ENCODE measurements around the gene TIGD7. TPM values are rescaled to one million over a fixed set of nuclear protein-coding genes. Genes with fewer than 3 reads are reported as not detected.

The TIGD7 gene
- total and polyA plus RNA-seq, 10 donors, result 3.6 to 12.0 (median 7.2) TPM

DNA sequence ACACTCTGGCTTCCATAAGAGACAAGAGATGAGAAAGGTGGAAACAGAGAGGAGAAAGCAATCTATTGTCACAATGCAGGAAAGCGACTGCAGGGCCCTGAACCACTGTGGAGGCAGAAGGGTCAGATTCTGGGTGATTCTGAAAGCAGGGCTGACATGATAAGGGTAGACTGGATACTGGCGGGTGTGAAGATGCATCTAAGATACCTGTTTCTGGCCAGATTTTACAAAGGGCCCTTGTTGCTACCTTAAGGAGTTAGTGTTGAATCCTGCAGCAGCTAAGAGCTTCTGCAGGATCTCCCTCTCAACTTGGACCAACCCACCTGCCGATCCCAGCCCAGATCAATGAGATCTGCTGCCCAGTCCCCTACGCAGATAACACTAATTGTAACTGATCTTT is 42.7 kb downstream of the TIGD7 start:
- DNase-seq, result no peak
- peaks cover 0 to 10% (median 0%) of the 10 kb centered on the region in 7 donors for H3K27me3 ChIP-seq (replicated peaks in 1 of 7)
- peaks cover 9 to 71% (median 36%) of the 10 kb centered on the region in 6 donors for H3K4me1 ChIP-seq
- peaks cover 0 to 13% (median 0%) of the 10 kb centered on the region in 8 donors for H3K9me3 ChIP-seq
- 95 to 97% (median 96%) methylated on average over 4 of the region's 4 CpGs for WGBS, 5 donors
- intact Hi-C loops (cut with DNase I; ENCODE audit: low total_unique reads), result no loop called here
- H3K36me3 ChIP-seq, result peaks cover 0 to 27% (median 3%) of the 10 kb centered on the region in 6 donors
- TF ChIP-seq POLR2A (IDR thresholded peaks at IDR 0.05) (no peak), POLR2AphosphoS5 (IDR thresholded peaks at IDR 0.05) (no peak)
- TF ChIP-seq, protein P1, sequence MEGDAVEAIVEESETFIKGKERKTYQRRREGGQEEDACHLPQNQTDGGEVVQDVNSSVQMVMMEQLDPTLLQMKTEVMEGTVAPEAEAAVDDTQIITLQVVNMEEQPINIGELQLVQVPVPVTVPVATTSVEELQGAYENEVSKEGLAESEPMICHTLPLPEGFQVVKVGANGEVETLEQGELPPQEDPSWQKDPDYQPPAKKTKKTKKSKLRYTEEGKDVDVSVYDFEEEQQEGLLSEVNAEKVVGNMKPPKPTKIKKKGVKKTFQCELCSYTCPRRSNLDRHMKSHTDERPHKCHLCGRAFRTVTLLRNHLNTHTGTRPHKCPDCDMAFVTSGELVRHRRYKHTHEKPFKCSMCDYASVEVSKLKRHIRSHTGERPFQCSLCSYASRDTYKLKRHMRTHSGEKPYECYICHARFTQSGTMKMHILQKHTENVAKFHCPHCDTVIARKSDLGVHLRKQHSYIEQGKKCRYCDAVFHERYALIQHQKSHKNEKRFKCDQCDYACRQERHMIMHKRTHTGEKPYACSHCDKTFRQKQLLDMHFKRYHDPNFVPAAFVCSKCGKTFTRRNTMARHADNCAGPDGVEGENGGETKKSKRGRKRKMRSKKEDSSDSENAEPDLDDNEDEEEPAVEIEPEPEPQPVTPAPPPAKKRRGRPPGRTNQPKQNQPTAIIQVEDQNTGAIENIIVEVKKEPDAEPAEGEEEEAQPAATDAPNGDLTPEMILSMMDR (IDR thresholded peaks at IDR 0.05 in 8 of 11, conservative IDR thresholded peaks at IDR 0.05 in 3 of 11), result no peak
- H3K27ac ChIP-seq, result peak overlapping the region; percentile 96 to 100 (median 99)
- H3K4me3 ChIP-seq, result peak overlapping the region in 1 of 8 donors; percentile 91

DNA sequence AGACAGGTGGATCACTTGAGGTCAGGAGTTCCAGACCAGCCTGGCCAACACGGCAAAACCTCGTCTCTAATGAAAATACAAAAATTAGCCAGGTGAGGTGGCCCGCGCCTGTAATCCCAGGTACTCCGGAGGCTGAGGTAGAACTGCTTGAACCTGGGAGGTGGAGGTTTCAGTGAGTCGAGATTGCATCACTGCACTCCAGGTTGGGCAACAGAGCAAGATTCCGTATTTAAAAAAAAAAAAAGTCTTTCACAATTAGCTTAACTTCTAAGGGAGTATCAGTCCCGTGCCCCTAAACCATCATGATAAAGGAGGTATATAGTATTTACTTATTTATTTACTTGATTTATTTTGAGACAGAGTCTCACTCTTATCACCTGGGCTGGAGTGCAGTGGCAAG is 45.4 kb downstream of the TIGD7 start:
- intact Hi-C loops (cut with DNase I; ENCODE audit: low total_unique reads), result no loop called here
- H3K9me3 ChIP-seq, result no peaks in the 10 kb centered on the region

DNA sequence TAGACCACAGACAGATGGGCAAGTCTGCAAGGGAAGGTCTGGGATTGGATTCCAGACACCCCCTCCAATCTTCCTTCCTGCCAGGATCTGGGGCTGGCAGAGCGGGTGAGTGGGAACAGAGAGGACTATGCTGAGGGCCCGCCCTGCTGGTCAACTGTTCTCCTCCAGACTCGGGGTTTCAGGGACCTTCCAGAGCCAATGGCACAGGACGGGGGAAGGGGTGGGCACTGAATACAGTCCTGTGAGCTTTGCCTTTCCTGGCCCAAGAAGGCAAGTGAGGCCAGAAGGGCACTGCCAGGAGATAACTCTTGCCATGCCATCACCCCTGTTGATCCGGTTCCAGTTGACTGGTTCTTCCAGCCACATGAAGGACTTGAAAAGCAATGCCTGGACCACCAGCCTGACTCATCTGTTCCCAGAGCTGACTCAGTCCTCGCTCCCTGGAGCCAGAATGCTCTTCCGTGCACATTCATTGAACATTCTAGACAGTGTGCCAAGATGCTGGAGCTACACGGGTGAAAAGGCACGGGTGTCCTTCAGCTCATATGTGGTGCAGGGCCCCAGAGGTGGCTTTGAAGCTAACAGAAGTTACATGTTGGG is 48.3 kb downstream of the TIGD7 start:
- H3K4me1 ChIP-seq, result peaks cover 0 to 70% (median 0%) of the 10 kb centered on the region in 6 donors
- peak overlapping the region in 7 of 8 donors; percentile 71 to 96 (median 86) for H3K27ac ChIP-seq
- no peaks in the 10 kb centered on the region for H3K9me3 ChIP-seq
- peaks cover 0 to 30% (median 0%) of the 10 kb centered on the region in 6 donors for H3K36me3 ChIP-seq
- no peak for DNase-seq
- WGBS, 5 donors, result 77 to 83% (median 79%) methylated on average over 9 of the region's 9 CpGs
- TF ChIP-seq POLR2A (IDR thresholded peaks at IDR 0.05) (no peak), POLR2AphosphoS5 (IDR thresholded peaks at IDR 0.05) (no peak)
- TF ChIP-seq, protein P1 (IDR thresholded peaks at IDR 0.05 in 8 of 11, conservative IDR thresholded peaks at IDR 0.05 in 3 of 11), result no peak
- H3K4me3 ChIP-seq, result peak overlapping the region in 3 of 8 donors; percentile 42 to 60 (median 48)
- intact Hi-C loops (cut with DNase I; ENCODE audit: low total_unique reads), result no loop called here
- H3K27me3 ChIP-seq (replicated peaks in 1 of 7), result peaks cover 0 to 36% (median 0%) of the 10 kb centered on the region in 7 donors

More for the DNA sequence above, 45.4 kb downstream of the TIGD7 start:
- H3K4me3 ChIP-seq, result peak overlapping the region in 1 of 8 donors; percentile 60
- peak overlapping the region in 7 of 8 donors; percentile 71 to 96 (median 86) for H3K27ac ChIP-seq
- TF ChIP-seq POLR2A (IDR thresholded peaks at IDR 0.05), result no peak
- no peak for TF ChIP-seq POLR2AphosphoS5 (IDR thresholded peaks at IDR 0.05)
- TF ChIP-seq, protein P1 (IDR thresholded peaks at IDR 0.05 in 8 of 11, conservative IDR thresholded peaks at IDR 0.05 in 3 of 11), result no peak
- H3K36me3 ChIP-seq, result peaks cover 0 to 1% (median 0%) of the 10 kb centered on the region in 6 donors
- DNase-seq, result no peak
- H3K27me3 ChIP-seq (replicated peaks in 1 of 7), result peaks cover 0 to 30% (median 0%) of the 10 kb centered on the region in 7 donors
- H3K4me1 ChIP-seq, result peaks cover under 1 to 62% (median 11%) of the 10 kb centered on the region in 6 donors
- 62 to 90% (median 76%) methylated on average over 8 of the region's 8 CpGs for WGBS, 5 donors

DNA sequence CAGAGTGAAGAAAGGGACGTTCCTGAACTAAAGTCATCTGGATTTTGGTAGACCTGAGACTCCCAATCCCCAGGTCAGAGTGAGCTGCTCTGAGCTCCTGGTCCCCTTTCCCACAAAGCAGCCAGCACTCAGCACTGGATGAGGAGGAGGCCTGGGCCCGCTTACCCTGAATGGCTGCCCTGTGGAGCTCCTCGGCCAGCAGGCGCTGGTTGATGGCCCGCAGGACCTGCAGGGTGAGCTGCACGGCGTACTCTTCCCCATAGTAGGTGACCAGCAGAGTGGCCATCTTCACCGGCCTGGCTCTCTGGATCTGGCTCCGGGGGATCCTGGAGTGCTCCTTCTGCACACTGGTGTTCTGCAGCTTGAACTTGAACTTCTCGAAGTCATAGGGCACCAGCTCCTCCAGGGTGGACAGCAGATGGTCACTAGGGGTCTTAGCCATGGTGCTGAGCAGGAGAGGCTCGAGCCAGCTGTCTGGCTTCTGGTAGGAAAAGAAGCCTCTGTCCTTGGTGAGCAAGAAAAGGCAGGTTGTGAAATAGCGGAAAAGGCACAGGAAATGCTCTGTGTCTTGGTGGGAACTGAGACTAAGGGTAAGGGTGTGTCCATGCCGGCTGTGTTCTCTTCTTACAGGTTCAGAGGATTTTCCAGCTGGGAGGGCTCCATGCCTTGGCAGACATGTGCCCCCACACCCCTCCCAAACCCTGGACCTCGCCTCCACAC is 48.9 kb downstream of the TIGD7 start, which contains the start of gene MEFV:
TSS of gene MEFV (minus strand) at position 488 of the 720 bp plus-strand sequence. CDS start at position 442, 46 bp downstream.
- TF ChIP-seq POLR2A (IDR thresholded peaks at IDR 0.05) (no peak), POLR2AphosphoS5 (IDR thresholded peaks at IDR 0.05) (peak in 1 of 3 donors; percentile 64)
- TF ChIP-seq, protein P1 (IDR thresholded peaks at IDR 0.05 in 8 of 11, conservative IDR thresholded peaks at IDR 0.05 in 3 of 11), result no peak
- 56 to 80% (median 70%) methylated on average over 9 to 14 of the region's 14 CpGs for WGBS, 5 donors
- Histone ChIP-seq H3K27me3 (replicated peaks in 1 of 7) (peaks cover 0 to 36% (median 0%) of the 10 kb centered on the region in 7 donors), H3K4me1 (peaks cover 0 to 70% (median 0%) of the 10 kb centered on the region in 6 donors), H3K4me3 (peak within 1 kb of the TSS in 6 of 8 donors; percentile 10 to 60 (median 36)), H3K27ac (peak within 1 kb of the TSS in 7 of 8 donors; percentile 71 to 96 (median 86)), H3K9me3 (no peaks in the 10 kb centered on the region), H3K36me3 (peaks cover 0 to 36% (median 0%) of the 10 kb centered on the region in 6 donors)
- no peak for DNase-seq
- intact Hi-C loops (cut with DNase I; ENCODE audit: low total_unique reads), result no loop called here

Measured in spleen (tissue), 11 donors.